ENCODE data around the gene PRKCQ.
A peak's percentile ranks its signal among the peaks of the same experiment; 100 is the strongest.
"Not testable (repeated sequence)": the region's sequence is repeated elsewhere in the genome, so short reads cannot be mapped to it uniquely, and the experiment has no call there.

PRKCQ gene

GRCh38 chr10:6439875-6440274 lies 140.2 kb downstream of the PRKCQ start:
- DNase-seq, result not testable (repeated sequence)

- no peak for DNase-seq
These were observed 148.2 kb downstream of the PRKCQ start for GRCh38 chr10:6431861-6432260.

DNA sequence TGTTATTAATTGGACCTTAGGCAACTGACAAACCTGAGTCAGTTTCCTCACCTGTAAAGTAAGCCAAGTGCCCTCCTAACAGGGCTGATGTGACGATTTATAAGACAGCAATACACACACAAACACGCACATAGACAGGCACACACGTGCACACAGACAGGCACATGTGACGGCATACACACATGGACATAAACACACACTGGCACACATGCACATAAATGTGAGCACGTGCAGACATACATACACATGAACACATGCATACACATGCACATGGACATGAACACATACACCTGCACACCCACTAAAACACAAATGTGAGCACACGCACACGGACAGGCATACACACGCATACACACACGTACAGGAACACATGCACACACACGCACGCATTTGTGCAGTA lies 148.9 kb downstream of the PRKCQ start:
- no peak for DNase-seq

DNA sequence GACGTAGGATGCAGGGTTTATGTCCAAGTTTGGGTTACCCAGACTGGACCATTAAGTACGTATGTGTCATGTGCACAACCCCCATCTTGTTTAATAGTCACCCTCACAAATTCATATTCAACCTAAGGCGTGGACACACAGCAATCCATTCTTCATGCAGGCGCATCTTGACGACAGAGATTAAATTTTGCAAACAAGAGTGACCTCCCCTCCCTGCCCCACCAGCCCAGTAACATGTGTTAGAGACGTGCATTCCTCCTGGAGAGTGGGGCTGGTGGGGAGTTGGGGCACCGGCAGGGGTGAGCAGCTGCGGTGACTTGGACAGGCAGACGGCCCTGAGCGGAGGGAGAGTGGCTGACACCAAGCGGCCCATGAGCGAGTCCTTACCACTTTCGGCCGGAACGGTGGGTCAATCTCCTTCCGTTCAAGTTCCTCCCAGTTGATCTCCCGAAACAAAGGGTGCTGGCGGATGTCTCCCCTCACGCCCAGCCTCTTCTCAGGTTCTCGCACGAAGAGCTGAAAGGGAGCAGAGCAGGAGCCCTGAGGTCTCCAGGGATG lies 149.6 kb downstream of the PRKCQ start:
- no peak for DNase-seq

DNA sequence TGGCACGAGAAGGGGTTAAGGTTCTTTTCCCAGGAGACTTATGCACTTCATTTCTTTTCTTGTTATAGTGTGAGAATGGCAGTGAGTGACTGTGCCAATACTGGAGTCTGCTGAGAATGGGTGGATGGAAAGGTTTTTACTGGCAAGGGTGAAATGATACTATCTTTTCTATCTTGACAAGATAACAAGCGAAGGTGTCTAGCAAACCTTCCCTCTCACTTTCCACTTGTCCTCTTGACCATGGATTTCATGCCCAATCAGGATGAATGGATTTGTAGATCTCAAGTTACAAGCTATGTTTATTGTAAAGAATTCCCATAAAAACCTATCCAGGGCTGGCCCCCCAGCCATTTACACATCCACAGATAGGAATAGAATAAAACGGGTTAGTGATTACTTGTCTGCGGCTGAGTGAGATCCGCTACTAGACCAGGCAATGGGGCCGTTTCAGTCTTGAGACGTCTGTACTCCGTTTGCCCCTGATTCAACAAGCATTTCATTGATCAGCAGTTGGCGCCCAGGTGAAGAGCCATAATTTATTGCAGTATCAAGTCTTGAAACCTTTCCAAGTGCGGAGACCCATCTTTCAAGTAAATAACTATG lies 152.6 kb downstream of the PRKCQ start:
- no peak for DNase-seq

GRCh38 chr10:6426317-6426716 lies 153.8 kb downstream of the PRKCQ start:
- no peak for DNase-seq

GRCh38 chr10:6423413-6424170 lies 156.5 kb downstream of the PRKCQ start:
- DNase-seq, result no peak

DNA sequence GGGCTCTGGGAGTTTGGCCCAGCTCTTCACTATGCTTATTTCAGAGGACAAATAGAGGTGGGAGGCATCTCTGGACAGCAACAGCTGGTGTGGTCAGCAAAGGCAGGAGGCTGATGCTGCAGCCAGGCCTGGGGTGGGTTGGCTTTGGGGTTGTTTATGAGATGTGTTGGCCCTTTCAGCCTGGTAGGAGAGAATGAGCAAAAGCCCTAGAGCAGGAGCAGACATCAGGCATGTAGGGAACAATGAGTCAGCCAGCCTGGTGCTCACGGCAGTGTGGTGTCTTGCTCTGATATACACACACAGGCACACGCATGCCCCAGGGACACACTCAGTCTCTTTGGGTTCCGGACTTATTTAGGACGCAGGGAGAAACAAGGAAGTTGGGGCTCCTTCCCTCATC lies 157.1 kb downstream of the PRKCQ start:
- no peak for DNase-seq

GRCh38 chr10:6418613-6419216 lies 161.4 kb downstream of the PRKCQ start:
- no peak for DNase-seq

GRCh38 chr10:6418167-6418566 lies 161.9 kb downstream of the PRKCQ start:
- no peak for DNase-seq

GRCh38 chr10:6416892-6417512 lies 163.1 kb downstream of the PRKCQ start:
- DNase-seq, result peak; percentile 72

- DNase-seq, result no peak
These were observed 168.6 kb downstream of the PRKCQ start for GRCh38 chr10:6411436-6411835.

- no peak for DNase-seq
These were observed 169.2 kb downstream of the PRKCQ start for GRCh38 chr10:6410830-6411229.

GRCh38 chr10:6409971-6410643 lies 170.0 kb downstream of the PRKCQ start:
- DNase-seq, result peak; percentile 80

DNA sequence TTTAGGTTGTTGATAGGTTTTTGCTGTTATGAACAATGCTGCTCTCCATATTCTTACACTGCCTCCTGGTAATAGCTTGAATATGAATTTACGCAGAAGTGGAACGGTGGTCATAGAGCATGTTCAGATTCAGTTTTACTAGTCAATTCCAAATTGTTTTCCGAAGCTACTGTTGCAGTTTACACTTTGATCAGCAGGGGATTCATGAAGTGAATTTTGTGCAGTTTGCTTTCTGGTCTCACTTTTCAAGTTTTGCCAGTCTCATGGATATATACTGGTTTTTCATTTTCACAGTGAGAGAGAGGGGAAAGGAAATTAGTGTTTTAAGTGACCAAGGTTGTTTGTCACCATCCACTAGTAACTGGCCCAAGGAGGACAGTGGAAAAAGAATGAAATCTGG lies 171.3 kb downstream of the PRKCQ start:
- DNase-seq, result no peak

DNA sequence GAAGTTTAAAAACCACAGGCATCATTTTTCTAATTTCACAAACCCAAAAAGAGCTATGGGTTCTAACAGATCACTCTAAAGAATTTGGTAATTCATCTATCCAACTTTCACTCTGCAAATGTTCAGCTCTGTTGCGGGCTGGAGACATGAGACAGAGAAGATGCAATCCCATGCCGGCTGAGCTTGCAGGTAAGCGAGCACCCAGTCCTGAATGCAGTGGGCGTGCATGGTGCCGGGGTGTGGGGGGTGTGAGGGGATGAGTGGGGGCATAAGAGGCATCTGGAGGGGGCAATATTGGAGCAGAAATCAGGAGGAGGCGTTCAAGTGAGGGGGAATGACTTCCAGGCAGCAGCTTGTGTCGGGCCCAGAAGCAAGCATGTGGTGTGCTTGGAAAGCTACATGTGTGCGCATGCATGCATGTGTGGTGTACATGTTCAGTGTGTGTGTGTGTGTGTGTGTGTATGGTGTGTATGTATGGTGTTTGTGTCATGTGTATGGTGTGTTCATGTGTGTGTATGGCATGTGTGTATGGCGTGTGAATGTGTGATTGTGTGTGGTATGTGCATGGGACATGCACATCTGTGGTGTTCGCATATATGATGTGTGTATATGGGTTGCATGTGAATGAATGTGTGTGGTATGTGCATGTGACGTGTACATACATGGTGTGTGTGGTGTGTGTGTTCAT lies 172.9 kb downstream of the PRKCQ start:
- no peak for DNase-seq

GRCh38 chr10:6406220-6407033 lies 173.6 kb downstream of the PRKCQ start:
- DNase-seq, result peak; percentile 49

GRCh38 chr10:6405713-6406112 lies 174.4 kb downstream of the PRKCQ start:
- DNase-seq, result no peak

DNA sequence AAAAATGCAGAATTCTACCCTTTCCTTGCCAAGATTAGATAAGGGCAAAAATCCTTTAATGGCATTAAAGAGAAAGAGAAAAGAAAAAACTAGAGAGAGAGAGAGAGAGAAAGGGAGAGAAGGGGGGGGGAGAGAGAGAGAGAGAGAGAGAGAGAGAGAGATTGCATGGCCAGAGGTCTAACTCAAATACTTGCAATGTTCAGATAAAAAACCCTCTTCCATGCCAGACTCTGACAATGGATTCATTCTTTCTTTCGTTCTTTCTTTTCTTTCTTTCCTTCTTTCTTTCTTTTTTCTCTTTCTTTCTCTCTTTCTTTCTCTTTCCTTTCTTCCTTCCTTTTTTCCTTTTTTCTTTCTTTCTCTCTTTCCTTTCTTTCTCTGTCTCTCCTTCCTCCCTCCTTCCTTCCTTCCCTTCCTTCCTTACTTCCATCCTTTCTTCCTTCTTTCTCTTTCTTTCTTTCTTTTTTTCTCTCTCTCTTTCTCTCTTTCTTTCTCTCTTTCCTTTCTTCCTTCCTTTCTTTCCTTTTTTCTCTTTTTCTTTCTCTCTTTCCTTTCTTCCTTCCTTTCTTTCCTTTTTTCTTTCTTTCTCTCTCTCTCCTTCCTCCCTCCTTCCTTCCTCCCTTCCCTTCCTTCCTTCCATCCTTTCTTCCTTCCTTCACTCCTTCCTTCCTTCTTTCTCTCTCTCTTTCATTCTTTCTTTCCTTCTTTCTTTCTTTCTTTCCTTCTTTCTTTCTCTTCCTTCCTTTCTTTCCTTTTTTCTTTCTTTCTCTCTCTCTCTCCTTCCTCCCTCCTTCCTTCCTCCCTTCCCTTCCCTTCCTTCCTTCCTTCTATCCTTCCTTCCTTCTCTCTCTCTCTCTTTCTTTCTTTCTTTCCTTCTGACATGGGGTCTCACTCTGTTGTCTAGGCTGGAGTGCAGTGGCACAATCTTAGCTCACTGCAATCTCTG lies 175.7 kb downstream of the PRKCQ start:
- DNase-seq, result no peak

- no peak for DNase-seq
These were observed 177.1 kb downstream of the PRKCQ start for GRCh38 chr10:6402960-6403359.

Data from CD4-positive, alpha-beta T cell treated with Interleukin-10 for 1 hour (primary cell).